Fibroblast of pulmonary artery (primary cell): ENCODE data around the gene CTPS2.

Source experiments
- DNase-seq: peaks from one replicate; pipeline ENCODE4 v3.0.0-alpha.2; 2010; ENCODE audit warnings: low read depth
- H3K4me3 ChIP-seq: replicated peaks from 2 replicates; pipeline ENCODE4 v1.5.1; 2011; ENCODE audit warnings: low read depth, mild to moderate bottlenecking, control low read depth, low read length, moderate library complexity
- CTCF ChIP-seq: IDR thresholded peaks from 2 replicates; pipeline ENCODE4 v1.5.1; 2011; ENCODE audit warnings: mild to moderate bottlenecking, control low read depth, low read length, inconsistent platforms; ENCODE audit errors: missing control alignments

CTPS2 gene

GRCh38 chrX:16658284-16658683 is 54.2 kb downstream of the CTPS2 start:
- no peak for TF ChIP-seq CTCF
- no peak overlapping the region for H3K4me3 ChIP-seq
- peak; percentile 60 for DNase-seq

GRCh38 chrX:16654093-16654492 is 58.4 kb downstream of the CTPS2 start:
- DNase-seq = no peak
- H3K4me3 ChIP-seq = no peak overlapping the region
- no peak for TF ChIP-seq CTCF

- H3K4me3 ChIP-seq = no peak overlapping the region
- DNase-seq = no peak
- TF ChIP-seq CTCF = no peak
Observed at GRCh38 chrX:16653424-16653823, 59.0 kb downstream of the CTPS2 start.

- DNase-seq = no peak
- no peak overlapping the region for H3K4me3 ChIP-seq
- no peak for TF ChIP-seq CTCF
Observed at GRCh38 chrX:16651391-16652024, 61.0 kb downstream of the CTPS2 start.

- H3K4me3 ChIP-seq = no peak within 1 kb of the TSS
- no peak for DNase-seq
- no peak for TF ChIP-seq CTCF
Observed at GRCh38 chrX:16649858-16650257, 62.6 kb downstream of the CTPS2 start, which contains the start of gene S100G. S100G (plus strand) TSS chrX:16650158; CDS start chrX:16651007, 849 bp downstream.

GRCh38 chrX:16646366-16647138 is 65.9 kb downstream of the CTPS2 start:
- no peak for TF ChIP-seq CTCF
- H3K4me3 ChIP-seq = no peak overlapping the region
- no peak for DNase-seq
